ENCODE results near the gene FAM240B. TPM values are rescaled to one million over a fixed set of nuclear protein-coding genes. Genes with fewer than 3 reads are reported as not detected.

FAM240B gene
- total and polyA plus RNA-seq, 2 of the 13 experiments (the other 11 are each of a cell fraction or from before 2014, with no cell fraction given) = not detected

DNA sequence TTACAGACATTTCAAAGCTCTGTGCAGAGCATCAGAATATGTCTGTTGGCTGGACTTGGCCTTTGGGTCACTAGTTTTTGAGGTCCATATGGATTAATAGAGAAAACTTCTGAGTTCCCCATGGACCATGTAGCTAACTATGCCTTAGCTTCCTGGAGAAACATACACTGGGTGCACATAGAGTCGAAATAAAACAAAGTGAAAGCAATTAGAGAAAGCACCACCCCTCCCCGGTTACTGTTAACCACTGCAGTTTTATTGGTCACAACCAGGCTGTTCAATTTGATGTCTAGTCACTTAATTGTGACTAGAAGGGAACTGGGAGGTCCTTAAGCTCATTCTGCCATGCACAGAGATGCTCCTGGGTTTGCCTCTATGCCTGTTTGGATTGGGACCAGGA lies 4.2 kb downstream of the FAM240B start:
- H3K4me3 ChIP-seq (replicated peaks in 1 of 3; ENCODE audit: insufficient read depth in 1 of 3, low read depth in 2 of 3, low read length in 3 of 3) = no peak overlapping the region
- no peaks in the 10 kb centered on the region for H4K20me1 ChIP-seq (ENCODE audit: insufficient read depth, low read length)
- TF ChIP-seq, protein P1, sequence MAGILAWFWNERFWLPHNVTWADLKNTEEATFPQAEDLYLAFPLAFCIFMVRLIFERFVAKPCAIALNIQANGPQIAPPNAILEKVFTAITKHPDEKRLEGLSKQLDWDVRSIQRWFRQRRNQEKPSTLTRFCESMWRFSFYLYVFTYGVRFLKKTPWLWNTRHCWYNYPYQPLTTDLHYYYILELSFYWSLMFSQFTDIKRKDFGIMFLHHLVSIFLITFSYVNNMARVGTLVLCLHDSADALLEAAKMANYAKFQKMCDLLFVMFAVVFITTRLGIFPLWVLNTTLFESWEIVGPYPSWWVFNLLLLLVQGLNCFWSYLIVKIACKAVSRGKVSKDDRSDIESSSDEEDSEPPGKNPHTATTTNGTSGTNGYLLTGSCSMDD (CRISPR knock-in tag; IDR thresholded peaks at IDR 0.05) = no peak
- TF ChIP-seq NFATC3 (CRISPR knock-in tag; IDR thresholded peaks at IDR 0.05) (no peak), MAFK (conservative IDR thresholded peaks at IDR 0.05 in 1 of 2, IDR thresholded peaks at IDR 0.05 in 1 of 2; ENCODE audit: low read length in 2 of 2) (no peak), ZNF660 (CRISPR knock-in tag; IDR thresholded peaks at IDR 0.05; ENCODE audit: borderline replicate concordance, low read depth) (no peak), HIVEP1 (CRISPR knock-in tag; IDR thresholded peaks at IDR 0.05) (no peak), PHF5A (CRISPR knock-in tag; IDR thresholded peaks at IDR 0.05; ENCODE audit: low read depth, unreplicated experiment) (no peak), ZNF260 (CRISPR knock-in tag; IDR thresholded peaks at IDR 0.05; ENCODE audit: borderline replicate concordance, low read depth) (no peak), U2AF2 (IDR thresholded peaks at IDR 0.05; ENCODE audit: low read depth, low read length) (no peak)
- TF ChIP-seq, protein P2, sequence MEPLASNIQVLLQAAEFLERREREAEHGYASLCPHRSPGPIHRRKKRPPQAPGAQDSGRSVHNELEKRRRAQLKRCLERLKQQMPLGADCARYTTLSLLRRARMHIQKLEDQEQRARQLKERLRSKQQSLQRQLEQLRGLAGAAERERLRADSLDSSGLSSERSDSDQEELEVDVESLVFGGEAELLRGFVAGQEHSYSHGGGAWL (CRISPR knock-in tag; IDR thresholded peaks at IDR 0.05) = no peak
- TF ChIP-seq, protein P3, sequence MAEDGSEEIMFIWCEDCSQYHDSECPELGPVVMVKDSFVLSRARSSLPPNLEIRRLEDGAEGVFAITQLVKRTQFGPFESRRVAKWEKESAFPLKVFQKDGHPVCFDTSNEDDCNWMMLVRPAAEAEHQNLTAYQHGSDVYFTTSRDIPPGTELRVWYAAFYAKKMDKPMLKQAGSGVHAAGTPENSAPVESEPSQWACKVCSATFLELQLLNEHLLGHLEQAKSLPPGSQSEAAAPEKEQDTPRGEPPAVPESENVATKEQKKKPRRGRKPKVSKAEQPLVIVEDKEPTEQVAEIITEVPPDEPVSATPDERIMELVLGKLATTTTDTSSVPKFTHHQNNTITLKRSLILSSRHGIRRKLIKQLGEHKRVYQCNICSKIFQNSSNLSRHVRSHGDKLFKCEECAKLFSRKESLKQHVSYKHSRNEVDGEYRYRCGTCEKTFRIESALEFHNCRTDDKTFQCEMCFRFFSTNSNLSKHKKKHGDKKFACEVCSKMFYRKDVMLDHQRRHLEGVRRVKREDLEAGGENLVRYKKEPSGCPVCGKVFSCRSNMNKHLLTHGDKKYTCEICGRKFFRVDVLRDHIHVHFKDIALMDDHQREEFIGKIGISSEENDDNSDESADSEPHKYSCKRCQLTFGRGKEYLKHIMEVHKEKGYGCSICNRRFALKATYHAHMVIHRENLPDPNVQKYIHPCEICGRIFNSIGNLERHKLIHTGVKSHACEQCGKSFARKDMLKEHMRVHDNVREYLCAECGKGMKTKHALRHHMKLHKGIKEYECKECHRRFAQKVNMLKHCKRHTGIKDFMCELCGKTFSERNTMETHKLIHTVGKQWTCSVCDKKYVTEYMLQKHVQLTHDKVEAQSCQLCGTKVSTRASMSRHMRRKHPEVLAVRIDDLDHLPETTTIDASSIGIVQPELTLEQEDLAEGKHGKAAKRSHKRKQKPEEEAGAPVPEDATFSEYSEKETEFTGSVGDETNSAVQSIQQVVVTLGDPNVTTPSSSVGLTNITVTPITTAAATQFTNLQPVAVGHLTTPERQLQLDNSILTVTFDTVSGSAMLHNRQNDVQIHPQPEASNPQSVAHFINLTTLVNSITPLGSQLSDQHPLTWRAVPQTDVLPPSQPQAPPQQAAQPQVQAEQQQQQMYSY (CRISPR knock-in tag; IDR thresholded peaks at IDR 0.05) = no peak
- TF ChIP-seq, protein P4, sequence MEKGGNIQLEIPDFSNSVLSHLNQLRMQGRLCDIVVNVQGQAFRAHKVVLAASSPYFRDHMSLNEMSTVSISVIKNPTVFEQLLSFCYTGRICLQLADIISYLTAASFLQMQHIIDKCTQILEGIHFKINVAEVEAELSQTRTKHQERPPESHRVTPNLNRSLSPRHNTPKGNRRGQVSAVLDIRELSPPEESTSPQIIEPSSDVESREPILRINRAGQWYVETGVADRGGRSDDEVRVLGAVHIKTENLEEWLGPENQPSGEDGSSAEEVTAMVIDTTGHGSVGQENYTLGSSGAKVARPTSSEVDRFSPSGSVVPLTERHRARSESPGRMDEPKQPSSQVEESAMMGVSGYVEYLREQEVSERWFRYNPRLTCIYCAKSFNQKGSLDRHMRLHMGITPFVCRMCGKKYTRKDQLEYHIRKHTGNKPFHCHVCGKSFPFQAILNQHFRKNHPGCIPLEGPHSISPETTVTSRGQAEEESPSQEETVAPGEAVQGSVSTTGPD (CRISPR knock-in tag; IDR thresholded peaks at IDR 0.05) = no peak
- H3K79me2 ChIP-seq (ENCODE audit: insufficient read depth, low read length) = no peaks in the 10 kb centered on the region
- DNase-seq (ENCODE audit: low spot score) (no peak), ATAC-seq (no peak), FAIRE-seq (no peak)
- CTCF ChIA-PET (ENCODE audit: low intra/inter-chr PET ratio, low total read pairs) = no interaction called here
- H3K4me2 ChIP-seq (ENCODE audit: low read depth, low read length) = no peak overlapping the region
- no peaks in the 10 kb centered on the region for H3K36me3 ChIP-seq (replicated peaks in 1 of 2; ENCODE audit: control insufficient read depth in 1 of 2, insufficient read depth in 2 of 2, low read length in 2 of 2)
- H3K9ac ChIP-seq (ENCODE audit: insufficient read depth, low read depth, low read length) = no peak overlapping the region
- no TSS peak for BruUV-seq (replicated peaks)
- no peak overlapping the region for H3K27ac ChIP-seq (ENCODE audit: extremely low read length, insufficient read depth, low read length)
- H3K27me3 ChIP-seq (ENCODE audit: control insufficient read depth in 1 of 2, insufficient read depth in 2 of 2, low read length in 2 of 2) = peaks cover 0 to 2% of the 10 kb centered on the region in 2 experiments; a peak in 2 of 5 replicates
- H2AFZ ChIP-seq (ENCODE audit: low read length) = no peak overlapping the region
- in situ Hi-C loops (cut with HindIII; ENCODE audit: extremely low pct_ligation_motif_present, low pct_unique_long_range_greater_than_20kb) = no loop called here
- POLR2A ChIA-PET = no interaction called here
- no peaks in the 10 kb centered on the region for H3K4me1 ChIP-seq (ENCODE audit: insufficient read depth, low read length)
- 0% methylated on average over 2 of the region's 2 CpGs for WGBS (ENCODE audit: low lambda C conversion rate)
- intact Hi-C loops (cut with micrococcal nuclease; ENCODE audit: unreplicated experiment) = no loop called here
- no peaks in the 10 kb centered on the region for H3K9me3 ChIP-seq (ENCODE audit: low read length)
